Measurements from ENCODE around the gene PROSER1.

- TF ChIP-seq CTCF (IDR thresholded peaks at IDR 0.05; ENCODE audit: insufficient read depth, low read length) (no peak), POLR2AphosphoS5 (IDR thresholded peaks at IDR 0.05; ENCODE audit: low read depth) (no peak), SPI1 (IDR thresholded peaks at IDR 0.05; ENCODE audit: borderline replicate concordance, low read depth) (no peak)
Measured at GRCh38 chr13:39058040-39058439, 20.2 kb upstream of the PROSER1 start.

Data from HL-60 (cell line).